ENCODE results near the gene DCC. TPM values are rescaled to one million over a fixed set of nuclear protein-coding genes. Genes with fewer than 3 reads are reported as not detected.

Gene DCC
- total RNA-seq, 3 donors from 2014 or later = under 0.01 to 1.6 (median 0.15) TPM

- Histone ChIP-seq H3K4me1 (no peaks in the 10 kb centered on the region), H3K4me3 (no peak overlapping the region), H3K27me3 (no peaks in the 10 kb centered on the region), H3K27ac (no peak overlapping the region), H3K9me3 (no peaks in the 10 kb centered on the region), H3K36me3 (no peaks in the 10 kb centered on the region)
- no peak for DNase-seq (ENCODE audit: low spot score in 2 of 2)
- TF ChIP-seq POLR2A (IDR thresholded peaks at IDR 0.05) = no peak
- TF ChIP-seq CTCF (IDR thresholded peaks at IDR 0.05) = no peak
- no peak for TF ChIP-seq POLR2AphosphoS5 (IDR thresholded peaks at IDR 0.05)
- intact Hi-C loops (cut with DNase I; ENCODE audit: low total_unique reads) = no loop called here
These were observed 510.1 kb downstream of the DCC start for GRCh38 chr18:52850031-52850560.

GRCh38 chr18:52861558-52861957 lies 521.6 kb downstream of the DCC start:
- no peak for DNase-seq (ENCODE audit: low spot score in 2 of 2)
- no peaks in the 10 kb centered on the region for H3K4me1 ChIP-seq
- intact Hi-C loops (cut with DNase I; ENCODE audit: low total_unique reads) = no loop called here
- no peak overlapping the region for H3K27ac ChIP-seq
- H3K4me3 ChIP-seq = no peak overlapping the region
- no peaks in the 10 kb centered on the region for H3K9me3 ChIP-seq
- no peaks in the 10 kb centered on the region for H3K36me3 ChIP-seq
- no peaks in the 10 kb centered on the region for H3K27me3 ChIP-seq
- no peak for TF ChIP-seq POLR2AphosphoS5 (IDR thresholded peaks at IDR 0.05)
- TF ChIP-seq POLR2A (IDR thresholded peaks at IDR 0.05) = no peak
- no peak for TF ChIP-seq CTCF (IDR thresholded peaks at IDR 0.05)

GRCh38 chr18:52869349-52869923 lies 529.4 kb downstream of the DCC start:
- Histone ChIP-seq H3K27me3 (no peaks in the 10 kb centered on the region), H3K9me3 (peaks cover 0 to 8% of the 10 kb centered on the region in 2 donors), H3K4me1 (no peaks in the 10 kb centered on the region), H3K36me3 (no peaks in the 10 kb centered on the region), H3K27ac (no peak overlapping the region), H3K4me3 (no peak overlapping the region)
- intact Hi-C loops (cut with DNase I; ENCODE audit: low total_unique reads) = no loop called here
- DNase-seq (ENCODE audit: low spot score in 2 of 2) = no peak
- no peak for TF ChIP-seq POLR2AphosphoS5 (IDR thresholded peaks at IDR 0.05)
- TF ChIP-seq POLR2A (IDR thresholded peaks at IDR 0.05) = no peak
- TF ChIP-seq CTCF (IDR thresholded peaks at IDR 0.05) = no peak

- Histone ChIP-seq H3K9me3 (peaks cover 0 to 8% of the 10 kb centered on the region in 2 donors), H3K4me3 (no peak overlapping the region), H3K4me1 (no peaks in the 10 kb centered on the region), H3K27me3 (no peaks in the 10 kb centered on the region), H3K27ac (no peak overlapping the region), H3K36me3 (no peaks in the 10 kb centered on the region)
- TF ChIP-seq CTCF (IDR thresholded peaks at IDR 0.05) = no peak
- TF ChIP-seq POLR2AphosphoS5 (IDR thresholded peaks at IDR 0.05) = no peak
- intact Hi-C loops (cut with DNase I; ENCODE audit: low total_unique reads) = no loop called here
- no peak for DNase-seq (ENCODE audit: low spot score in 2 of 2)
These were observed 530.2 kb downstream of the DCC start for GRCh38 chr18:52869942-52870907.

- no peak overlapping the region for H3K4me3 ChIP-seq
- H3K9me3 ChIP-seq = peaks cover 0 to 2% of the 10 kb centered on the region in 2 donors
- no peaks in the 10 kb centered on the region for H3K4me1 ChIP-seq
- no peak for DNase-seq (ENCODE audit: low spot score in 2 of 2)
- no peaks in the 10 kb centered on the region for H3K27me3 ChIP-seq
- H3K27ac ChIP-seq = no peak overlapping the region
- intact Hi-C loops (cut with DNase I; ENCODE audit: low total_unique reads) = no loop called here
- TF ChIP-seq POLR2A (IDR thresholded peaks at IDR 0.05) (no peak), POLR2AphosphoS5 (IDR thresholded peaks at IDR 0.05) (no peak), CTCF (IDR thresholded peaks at IDR 0.05) (no peak)
- H3K36me3 ChIP-seq = no peaks in the 10 kb centered on the region
These were observed 534.8 kb downstream of the DCC start for GRCh38 chr18:52874774-52875173.
